Esophagus (tissue), 2 donors: ENCODE measurements around the gene SCN1B. TPM values are rescaled to one million over a fixed set of nuclear protein-coding genes. Genes with fewer than 3 reads are reported as not detected.

Experiments used
- H3K27ac ChIP-seq, 2 donors: one replicate each; pipeline ENCODE4 v1.5.1; 2013; ENCODE audit warnings: low read depth in 2 of 2, mild to moderate bottlenecking in 2 of 2, inconsistent platforms in 1 of 2, low read length in 1 of 2, moderate library complexity in 1 of 2
- H3K27me3 ChIP-seq, 2 donors: one replicate each; pipeline ENCODE4 v1.6.1; 2013; ENCODE audit warnings: low read length in 2 of 2, control low read depth in 1 of 2, mild to moderate bottlenecking in 1 of 2; ENCODE audit not compliant: insufficient read depth in 2 of 2, control insufficient read depth in 1 of 2
- H3K36me3 ChIP-seq, 2 donors: one replicate each; pipeline ENCODE4 v1.6.1; 2013; ENCODE audit warnings: low read length in 1 of 2; ENCODE audit not compliant: control insufficient read depth in 2 of 2, insufficient read depth in 2 of 2
- H3K4me1 ChIP-seq, 2 donors: one replicate each; pipeline ENCODE4 v1.6.1; 2013; ENCODE audit warnings: low read length in 1 of 2; ENCODE audit not compliant: control insufficient read depth in 2 of 2, insufficient read depth in 2 of 2
- H3K4me3 ChIP-seq, 2 donors: one replicate each; pipeline ENCODE4 v1.5.1; 2013; ENCODE audit warnings: low read length in 2 of 2, mild to moderate bottlenecking in 2 of 2, low read depth in 1 of 2, moderate library complexity in 1 of 2
- H3K9me3 ChIP-seq, 2 donors: one replicate each; pipeline ENCODE4 v1.6.1; 2013; ENCODE audit warnings: mild to moderate bottlenecking in 2 of 2, low read depth in 1 of 2, low read length in 1 of 2, moderate library complexity in 1 of 2; ENCODE audit not compliant: control insufficient read depth in 2 of 2, insufficient read depth in 1 of 2
- WGBS, 2 donors: extraction: QIAGEN DNeasy Blood & Tissue Kit; methylation state at CpG; one replicate each; pipeline ENCODE4 v1.1.7; 2013; 5-methylcytosine and 5-hydroxymethylcytosine counted together
- polyA plus RNA-seq, 2 donors: library from polyadenylated mRNA; stranded (reverse); fragments of 200-250 nt; gene quantifications; one replicate each; pipeline ENCODE4 v1.2.3, GENCODE V29; 2013
- donor health status: healthy with polysubstance abuse.
- donor health status: Bipolar disorder and iron deficiency.

Gene SCN1B
- polyA plus RNA-seq, 2 donors = 0.73 to 1.1 TPM

GRCh38 chr19:35077411-35078223, 47.3 kb downstream of the SCN1B start:
- Histone ChIP-seq H3K4me1 (no peaks in the 10 kb centered on the region), H3K27ac (no peak overlapping the region), H3K4me3 (no peak overlapping the region), H3K9me3 (peaks cover 0 to 2% of the 10 kb centered on the region in 2 donors), H3K27me3 (no peaks in the 10 kb centered on the region), H3K36me3 (no peaks in the 10 kb centered on the region)
- WGBS, 2 donors = 88 to 91% methylated on average over 15 to 17 of the region's 17 CpGs

GRCh38 chr19:35079826-35080225, 49.6 kb downstream of the SCN1B start:
- no peaks in the 10 kb centered on the region for H3K27me3 ChIP-seq
- H3K4me3 ChIP-seq = no peak overlapping the region
- no peaks in the 10 kb centered on the region for H3K36me3 ChIP-seq
- 81% methylated on average over 14 of the region's 14 CpGs for WGBS, 2 donors
- no peaks in the 10 kb centered on the region for H3K4me1 ChIP-seq
- peaks cover 0 to 2% of the 10 kb centered on the region in 2 donors for H3K9me3 ChIP-seq
- no peak overlapping the region for H3K27ac ChIP-seq

- Histone ChIP-seq H3K27ac (no peak overlapping the region), H3K9me3 (peaks cover 0 to under 1% of the 10 kb centered on the region in 2 donors), H3K27me3 (no peaks in the 10 kb centered on the region), H3K4me3 (no peak overlapping the region), H3K36me3 (no peaks in the 10 kb centered on the region), H3K4me1 (no peaks in the 10 kb centered on the region)
- WGBS, 2 donors = 82 to 84% methylated on average over 16 of the region's 16 CpGs
These were observed 50.4 kb downstream of the SCN1B start for GRCh38 chr19:35080613-35081170.

GRCh38 chr19:35081201-35081600, 50.9 kb downstream of the SCN1B start:
- 82 to 88% methylated on average over 6 of the region's 6 CpGs for WGBS, 2 donors
- Histone ChIP-seq H3K4me1 (no peaks in the 10 kb centered on the region), H3K4me3 (no peak overlapping the region), H3K27me3 (no peaks in the 10 kb centered on the region), H3K9me3 (no peaks in the 10 kb centered on the region), H3K36me3 (no peaks in the 10 kb centered on the region), H3K27ac (no peak overlapping the region)

- H3K9me3 ChIP-seq = no peaks in the 10 kb centered on the region
- no peak overlapping the region for H3K27ac ChIP-seq
- 84 to 86% methylated on average over 15 of the region's 15 CpGs for WGBS, 2 donors
- no peak overlapping the region for H3K4me3 ChIP-seq
- H3K4me1 ChIP-seq = no peaks in the 10 kb centered on the region
- H3K36me3 ChIP-seq = no peaks in the 10 kb centered on the region
- H3K27me3 ChIP-seq = no peaks in the 10 kb centered on the region
These were observed 53.6 kb downstream of the SCN1B start for GRCh38 chr19:35083691-35084508.

- H3K27ac ChIP-seq = no peak overlapping the region
- no peaks in the 10 kb centered on the region for H3K27me3 ChIP-seq
- WGBS, 2 donors = 88 to 93% methylated on average over 3 of the region's 3 CpGs
- no peaks in the 10 kb centered on the region for H3K4me1 ChIP-seq
- H3K4me3 ChIP-seq = no peak overlapping the region
- no peaks in the 10 kb centered on the region for H3K36me3 ChIP-seq
- no peaks in the 10 kb centered on the region for H3K9me3 ChIP-seq
These were observed 54.2 kb downstream of the SCN1B start for GRCh38 chr19:35084509-35084762.

GRCh38 chr19:35085947-35086346, 55.7 kb downstream of the SCN1B start:
- no peak overlapping the region for H3K4me3 ChIP-seq
- H3K27ac ChIP-seq = no peak overlapping the region
- no peaks in the 10 kb centered on the region for H3K36me3 ChIP-seq
- no peaks in the 10 kb centered on the region for H3K27me3 ChIP-seq
- 64 to 71% methylated on average over 6 of the region's 6 CpGs for WGBS, 2 donors
- H3K9me3 ChIP-seq = no peaks in the 10 kb centered on the region
- peaks cover 0 to 2% of the 10 kb centered on the region in 2 donors for H3K4me1 ChIP-seq

GRCh38 chr19:35086455-35086854, 56.2 kb downstream of the SCN1B start:
- no peak overlapping the region for H3K27ac ChIP-seq
- no peaks in the 10 kb centered on the region for H3K27me3 ChIP-seq
- peaks cover 0 to 3% of the 10 kb centered on the region in 2 donors for H3K4me1 ChIP-seq
- H3K4me3 ChIP-seq = no peak overlapping the region
- no peaks in the 10 kb centered on the region for H3K9me3 ChIP-seq
- H3K36me3 ChIP-seq = no peaks in the 10 kb centered on the region
- 76 to 79% methylated on average over 8 of the region's 8 CpGs for WGBS, 2 donors

- H3K9me3 ChIP-seq = no peaks in the 10 kb centered on the region
- peaks cover 1 to 3% of the 10 kb centered on the region in 2 donors for H3K4me1 ChIP-seq
- no peaks in the 10 kb centered on the region for H3K27me3 ChIP-seq
- H3K4me3 ChIP-seq = no peak overlapping the region
- no peak overlapping the region for H3K27ac ChIP-seq
- no peaks in the 10 kb centered on the region for H3K36me3 ChIP-seq
These were observed 57.1 kb downstream of the SCN1B start for GRCh38 chr19:35087393-35087792.
